ENCODE measurements around the gene MKI67. TPM values are rescaled to one million over a fixed set of nuclear protein-coding genes. Genes with fewer than 3 reads are reported as not detected.

Gene MKI67
- total RNA-seq, 1 donor from 2014 or later = 45.7 TPM

DNA sequence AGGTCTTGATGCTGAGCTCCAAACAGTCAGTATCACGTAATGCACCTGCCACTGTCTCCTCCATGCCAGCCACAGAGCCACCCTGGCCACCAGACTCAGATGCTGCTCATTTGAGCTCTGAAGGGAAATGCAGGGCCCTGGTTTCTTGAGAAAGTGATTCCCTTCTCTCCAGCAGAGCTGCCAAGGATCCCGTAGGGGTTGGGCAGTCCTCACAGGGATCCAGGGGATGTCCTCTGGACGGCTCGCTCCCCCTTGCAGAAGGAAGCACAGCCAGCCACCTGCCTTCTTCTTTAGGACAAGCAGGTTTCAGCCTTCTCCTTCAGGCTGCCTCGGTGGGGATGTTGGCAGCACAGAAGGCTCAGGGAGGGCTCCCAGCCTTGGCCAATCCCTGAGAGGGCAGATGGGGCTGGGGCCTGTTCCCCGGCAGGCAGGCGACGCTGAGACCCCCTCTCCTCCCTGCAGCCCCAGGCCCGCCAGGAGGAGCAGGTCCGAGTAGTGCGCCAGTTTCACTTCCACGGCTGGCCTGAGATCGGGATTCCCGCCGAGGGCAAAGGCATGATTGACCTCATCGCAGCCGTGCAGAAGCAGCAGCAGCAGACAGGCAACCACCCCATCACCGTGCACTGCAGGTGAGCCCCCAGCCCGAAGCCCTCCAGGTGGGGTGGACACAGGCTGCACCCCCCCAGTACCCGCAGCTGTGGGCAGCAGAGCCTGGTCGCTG, 48.9 kb downstream of the MKI67 start:
- TF ChIP-seq, protein P1, sequence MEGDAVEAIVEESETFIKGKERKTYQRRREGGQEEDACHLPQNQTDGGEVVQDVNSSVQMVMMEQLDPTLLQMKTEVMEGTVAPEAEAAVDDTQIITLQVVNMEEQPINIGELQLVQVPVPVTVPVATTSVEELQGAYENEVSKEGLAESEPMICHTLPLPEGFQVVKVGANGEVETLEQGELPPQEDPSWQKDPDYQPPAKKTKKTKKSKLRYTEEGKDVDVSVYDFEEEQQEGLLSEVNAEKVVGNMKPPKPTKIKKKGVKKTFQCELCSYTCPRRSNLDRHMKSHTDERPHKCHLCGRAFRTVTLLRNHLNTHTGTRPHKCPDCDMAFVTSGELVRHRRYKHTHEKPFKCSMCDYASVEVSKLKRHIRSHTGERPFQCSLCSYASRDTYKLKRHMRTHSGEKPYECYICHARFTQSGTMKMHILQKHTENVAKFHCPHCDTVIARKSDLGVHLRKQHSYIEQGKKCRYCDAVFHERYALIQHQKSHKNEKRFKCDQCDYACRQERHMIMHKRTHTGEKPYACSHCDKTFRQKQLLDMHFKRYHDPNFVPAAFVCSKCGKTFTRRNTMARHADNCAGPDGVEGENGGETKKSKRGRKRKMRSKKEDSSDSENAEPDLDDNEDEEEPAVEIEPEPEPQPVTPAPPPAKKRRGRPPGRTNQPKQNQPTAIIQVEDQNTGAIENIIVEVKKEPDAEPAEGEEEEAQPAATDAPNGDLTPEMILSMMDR (IDR thresholded peaks at IDR 0.05; ENCODE audit: unreplicated experiment) = no peak
- H3K27me3 Mint-ChIP-seq = peaks cover 16% of the 10 kb centered on the region
- no peaks in the 10 kb centered on the region for H3K9me3 Mint-ChIP-seq (ENCODE audit: low read depth)
- no peak overlapping the region for H3K4me3 Mint-ChIP-seq (ENCODE audit: low read depth)
- DNase-seq (ENCODE audit: low spot score, unreplicated experiment) = no peak
- no peak overlapping the region for H3K27ac Mint-ChIP-seq
- no peaks in the 10 kb centered on the region for H3K36me3 Mint-ChIP-seq (ENCODE audit: insufficient read depth)
- no peaks in the 10 kb centered on the region for H3K4me1 Mint-ChIP-seq (ENCODE audit: low read depth)

DNA sequence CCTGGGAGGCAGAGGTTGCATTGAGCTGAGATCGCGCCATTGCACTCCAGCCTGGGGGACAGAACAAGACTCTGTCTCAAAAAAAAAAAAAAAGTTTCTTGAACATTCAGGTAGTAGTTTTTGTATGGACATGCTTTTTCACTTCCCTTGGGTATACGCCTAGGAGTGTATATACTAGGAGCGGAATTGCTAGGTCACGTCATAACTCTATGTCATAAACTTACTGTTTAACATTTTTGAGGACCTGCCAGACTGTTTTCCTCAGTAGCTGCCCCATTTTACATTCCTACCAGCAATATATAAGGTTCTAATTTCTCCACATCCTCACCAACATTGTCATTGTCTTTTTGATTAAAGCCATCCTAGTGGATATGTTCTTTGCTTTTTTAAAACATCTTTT, 51.6 kb downstream of the MKI67 start:
- Mint-ChIP-seq H3K9me3 (ENCODE audit: low read depth) (no peaks in the 10 kb centered on the region), H3K27me3 (peaks cover 12% of the 10 kb centered on the region), H3K27ac (no peak overlapping the region), H3K36me3 (ENCODE audit: insufficient read depth) (no peaks in the 10 kb centered on the region), H3K4me3 (ENCODE audit: low read depth) (no peak overlapping the region), H3K4me1 (ENCODE audit: low read depth) (no peaks in the 10 kb centered on the region)
- no peak for DNase-seq (ENCODE audit: low spot score, unreplicated experiment)
- TF ChIP-seq, protein P1 (IDR thresholded peaks at IDR 0.05; ENCODE audit: unreplicated experiment) = no peak

DNA sequence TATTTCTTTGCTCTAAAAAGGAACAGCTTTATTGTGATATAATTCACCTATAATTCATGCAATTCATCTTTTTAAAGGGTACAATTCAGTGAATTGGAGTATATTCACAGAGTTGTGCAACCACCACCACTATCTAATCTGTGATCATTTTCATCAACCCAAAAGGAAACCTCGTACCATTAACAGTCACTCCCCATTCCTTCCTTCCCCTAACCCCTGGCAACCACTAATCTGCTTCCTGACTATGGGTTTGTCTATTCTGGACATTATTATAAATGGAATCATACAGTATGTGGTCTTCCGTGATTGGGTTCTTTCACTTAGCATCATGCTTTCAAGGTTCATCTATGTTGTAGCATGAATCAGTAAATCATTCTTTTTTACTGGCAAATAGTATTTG, 52.3 kb downstream of the MKI67 start:
- no peaks in the 10 kb centered on the region for H3K4me1 Mint-ChIP-seq (ENCODE audit: low read depth)
- no peaks in the 10 kb centered on the region for H3K36me3 Mint-ChIP-seq (ENCODE audit: insufficient read depth)
- no peak overlapping the region for H3K4me3 Mint-ChIP-seq (ENCODE audit: low read depth)
- TF ChIP-seq, protein P1 (IDR thresholded peaks at IDR 0.05; ENCODE audit: unreplicated experiment) = no peak
- no peak for DNase-seq (ENCODE audit: low spot score, unreplicated experiment)
- H3K27me3 Mint-ChIP-seq = peaks cover 7% of the 10 kb centered on the region
- no peaks in the 10 kb centered on the region for H3K9me3 Mint-ChIP-seq (ENCODE audit: low read depth)
- H3K27ac Mint-ChIP-seq = no peak overlapping the region

DNA sequence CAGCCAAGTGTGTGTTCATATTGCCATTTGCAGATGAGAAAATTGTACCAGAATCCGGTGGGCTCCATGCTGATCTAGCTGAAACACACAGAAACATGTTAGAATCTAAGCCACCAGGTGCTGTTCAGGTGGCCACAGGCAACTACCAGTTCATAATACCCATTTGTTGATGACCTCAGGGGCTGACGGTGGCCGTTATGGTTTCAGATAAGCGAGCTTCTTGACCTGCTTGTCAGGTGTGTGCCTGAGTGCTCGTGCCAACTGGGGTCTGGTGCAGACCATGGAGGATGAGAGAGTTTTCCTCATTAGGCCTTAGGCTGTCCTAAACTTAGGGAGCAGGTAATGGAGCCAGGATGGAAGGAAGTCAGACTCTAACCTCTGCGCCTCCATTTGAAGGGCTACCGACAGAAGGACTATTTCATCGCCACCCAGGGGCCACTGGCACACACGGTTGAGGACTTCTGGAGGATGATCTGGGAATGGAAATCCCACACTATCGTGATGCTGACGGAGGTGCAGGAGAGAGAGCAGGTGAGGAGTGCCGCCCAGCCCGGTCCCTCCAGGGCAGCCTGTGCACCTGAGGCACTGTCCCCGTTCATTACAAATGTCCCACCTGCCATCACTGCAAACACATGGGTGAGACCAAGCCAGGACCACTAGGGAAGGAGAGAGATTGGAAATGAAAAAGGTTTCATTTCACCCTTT, 53.1 kb downstream of the MKI67 start:
- no peaks in the 10 kb centered on the region for H3K36me3 Mint-ChIP-seq (ENCODE audit: insufficient read depth)
- H3K27me3 Mint-ChIP-seq = peaks cover 7% of the 10 kb centered on the region
- no peaks in the 10 kb centered on the region for H3K4me1 Mint-ChIP-seq (ENCODE audit: low read depth)
- H3K9me3 Mint-ChIP-seq (ENCODE audit: low read depth) = no peaks in the 10 kb centered on the region
- TF ChIP-seq, protein P1 (IDR thresholded peaks at IDR 0.05; ENCODE audit: unreplicated experiment) = no peak
- H3K4me3 Mint-ChIP-seq (ENCODE audit: low read depth) = no peak overlapping the region
- DNase-seq (ENCODE audit: low spot score, unreplicated experiment) = no peak
- H3K27ac Mint-ChIP-seq = no peak overlapping the region

DNA sequence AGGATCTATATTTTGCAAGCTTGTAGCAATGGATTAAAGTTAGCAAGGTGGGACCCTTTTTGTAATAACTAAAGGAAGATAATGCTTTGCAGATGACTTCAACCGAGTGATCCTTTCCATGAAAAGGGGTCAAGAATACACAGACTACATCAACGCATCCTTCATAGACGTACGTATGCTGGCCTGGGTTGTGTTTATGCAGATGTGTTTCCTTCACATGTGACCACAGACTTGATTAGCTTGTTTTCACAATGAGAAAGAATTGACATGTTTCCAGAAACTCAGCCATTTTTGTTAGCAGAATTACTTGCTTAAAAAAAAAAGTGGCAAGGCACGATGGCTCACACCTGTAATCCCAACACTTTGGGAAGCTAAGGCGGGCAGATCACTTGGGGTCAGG, 54.2 kb downstream of the MKI67 start:
- Mint-ChIP-seq H3K4me1 (ENCODE audit: low read depth) (no peaks in the 10 kb centered on the region), H3K27ac (no peak overlapping the region), H3K4me3 (ENCODE audit: low read depth) (no peak overlapping the region), H3K36me3 (ENCODE audit: insufficient read depth) (no peaks in the 10 kb centered on the region), H3K9me3 (ENCODE audit: low read depth) (no peaks in the 10 kb centered on the region), H3K27me3 (peaks cover 7% of the 10 kb centered on the region)
- TF ChIP-seq, protein P1 (IDR thresholded peaks at IDR 0.05; ENCODE audit: unreplicated experiment) = no peak
- DNase-seq (ENCODE audit: low spot score, unreplicated experiment) = no peak
